ENCODE data around the gene PLEKHA6.

Gene PLEKHA6

GRCh38 chr1:204357551-204358490 lies 1.9 kb downstream of the PLEKHA6 start:
- TF ChIP-seq CTCF (IDR thresholded peaks at IDR 0.05), result no peak

GRCh38 chr1:204356997-204357396 lies 2.7 kb downstream of the PLEKHA6 start:
- no peak for TF ChIP-seq CTCF (IDR thresholded peaks at IDR 0.05)

GRCh38 chr1:204355913-204356312 lies 3.8 kb downstream of the PLEKHA6 start:
- no peak for TF ChIP-seq CTCF (IDR thresholded peaks at IDR 0.05)

- TF ChIP-seq CTCF (IDR thresholded peaks at IDR 0.05), result no peak
These were observed 5.2 kb downstream of the PLEKHA6 start for GRCh38 chr1:204354579-204354978.

GRCh38 chr1:204353213-204353910 lies 6.4 kb downstream of the PLEKHA6 start:
- TF ChIP-seq CTCF (IDR thresholded peaks at IDR 0.05), result no peak

- no peak for TF ChIP-seq CTCF (IDR thresholded peaks at IDR 0.05)
These were observed 8.7 kb downstream of the PLEKHA6 start for GRCh38 chr1:204350857-204351573.

GRCh38 chr1:204350312-204350711 lies 9.4 kb downstream of the PLEKHA6 start:
- no peak for TF ChIP-seq CTCF (IDR thresholded peaks at IDR 0.05)
